Osteoblast (primary cell): ENCODE data around the gene PCSK5. TPM values are rescaled to one million over a fixed set of nuclear protein-coding genes. Genes with fewer than 3 reads are reported as not detected.

Source experiments
- DNase-seq: peaks from one replicate; pipeline ENCODE4 v3.0.0; 2011; ENCODE audit warnings: low spot score, mixed read lengths; ENCODE audit not compliant: insufficient read length; ENCODE audit errors: missing footprints
- H2AFZ ChIP-seq: 2 replicates; pipeline ENCODE4 v1.6.0; 2011; ENCODE audit warnings: mild to moderate bottlenecking, low read length
- H3K27ac ChIP-seq: 2 replicates; pipeline ENCODE4 v1.5.1; 2011; ENCODE audit warnings: mild to moderate bottlenecking, low read depth, low read length, moderate library complexity
- H3K27me3 ChIP-seq: 2 replicates; pipeline ENCODE4 v1.6.0; 2012; ENCODE audit warnings: mild to moderate bottlenecking, control low read depth, inconsistent platforms, low read length, moderate library complexity; ENCODE audit not compliant: insufficient read depth
- H3K36me3 ChIP-seq: 2 replicates; pipeline ENCODE4 v1.5.1; 2011; ENCODE audit warnings: mild to moderate bottlenecking, low read length, control low read depth, moderate library complexity; ENCODE audit not compliant: insufficient read depth
- H3K4me1 ChIP-seq: 2 replicates; pipeline ENCODE4 v1.5.1; 2011; ENCODE audit warnings: mild to moderate bottlenecking, low read length, control low read depth, moderate library complexity; ENCODE audit not compliant: insufficient read depth
- H3K4me2 ChIP-seq: 2 replicates; pipeline ENCODE4 v1.6.0; 2011; ENCODE audit warnings: mild to moderate bottlenecking, low read length; ENCODE audit not compliant: insufficient read depth
- H3K4me3 ChIP-seq: fragments of 200-600 bp; sonication (generic); 3 replicates; pipeline ENCODE4 v1.5.1; 2012; ENCODE audit warnings: mild to moderate bottlenecking, low read length, inconsistent platforms; ENCODE audit not compliant: insufficient read depth
- H3K79me2 ChIP-seq: 2 replicates; pipeline ENCODE4 v1.6.0; 2012; ENCODE audit warnings: mild to moderate bottlenecking, low read length, control low read depth, inconsistent platforms; ENCODE audit not compliant: insufficient read depth
- H3K9me3 ChIP-seq: 2 replicates; pipeline ENCODE4 v1.5.1; 2011; ENCODE audit warnings: low read depth, low read length, control low read depth
- H4K20me1 ChIP-seq: 2 replicates; pipeline ENCODE4 v1.6.0; 2012; ENCODE audit warnings: mild to moderate bottlenecking, low read length, control low read depth; ENCODE audit not compliant: insufficient read depth
- total RNA-seq: library from RNA; depleted of rRNA; stranded (reverse); fragments of >200 nt; gene quantifications from 2 replicates; pipeline ENCODE4 v1.2.3, GENCODE V29; 2012
- TF ChIP-seq, protein P1 (sequence below): IDR thresholded peaks from 2 replicates; pipeline ENCODE4 v1.5.1; 2011; ENCODE audit warnings: mild to moderate bottlenecking, low read depth, low read length, moderate library complexity; ENCODE audit errors: extremely low read depth

Gene PCSK5
- total RNA-seq, 1 donor = 14.5 TPM

DNA sequence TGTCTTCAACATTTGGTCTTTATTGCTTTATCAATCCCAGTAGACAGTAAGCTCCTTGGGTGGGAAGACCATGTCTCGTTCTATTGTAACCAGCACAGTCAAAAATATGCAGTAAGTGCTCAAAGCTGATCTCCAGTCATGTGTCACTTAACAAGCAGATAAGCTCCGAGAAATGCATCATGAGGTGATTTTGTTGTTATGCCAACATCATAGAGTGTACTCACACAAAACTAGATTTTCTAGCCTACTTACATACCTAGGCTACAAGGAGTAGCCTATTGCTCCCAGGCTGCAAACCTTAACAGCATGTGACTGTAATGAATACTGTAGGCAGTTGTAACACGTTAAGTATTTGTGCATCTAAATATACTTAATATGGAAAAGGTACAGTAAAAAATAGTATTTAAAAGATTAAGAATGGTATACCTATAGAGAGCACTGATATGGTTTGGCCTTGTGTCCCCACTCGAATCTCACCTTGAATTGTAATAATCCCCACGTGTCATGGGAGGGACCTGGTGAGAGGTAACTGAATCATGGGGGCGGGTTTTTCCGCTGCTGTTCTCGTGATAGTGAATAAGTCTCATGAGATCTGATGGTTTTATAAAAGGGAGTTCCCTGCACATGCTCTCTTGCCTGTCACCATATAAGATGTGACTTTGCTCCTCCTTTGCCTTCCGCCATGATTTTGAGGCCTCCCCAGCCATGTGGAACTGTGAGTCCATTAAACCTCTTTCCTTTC lies 39.8 kb upstream of the PCSK5 start:
- H3K4me2 ChIP-seq = no peak overlapping the region
- no peaks in the 10 kb centered on the region for H4K20me1 ChIP-seq
- no peaks in the 10 kb centered on the region for H3K4me1 ChIP-seq
- H3K27me3 ChIP-seq = no peaks in the 10 kb centered on the region
- no peaks in the 10 kb centered on the region for H3K79me2 ChIP-seq
- no peak for DNase-seq
- no peak overlapping the region for H3K27ac ChIP-seq
- no peaks in the 10 kb centered on the region for H3K36me3 ChIP-seq
- H2AFZ ChIP-seq = no peak overlapping the region
- no peak overlapping the region for H3K4me3 ChIP-seq
- TF ChIP-seq, protein P1, sequence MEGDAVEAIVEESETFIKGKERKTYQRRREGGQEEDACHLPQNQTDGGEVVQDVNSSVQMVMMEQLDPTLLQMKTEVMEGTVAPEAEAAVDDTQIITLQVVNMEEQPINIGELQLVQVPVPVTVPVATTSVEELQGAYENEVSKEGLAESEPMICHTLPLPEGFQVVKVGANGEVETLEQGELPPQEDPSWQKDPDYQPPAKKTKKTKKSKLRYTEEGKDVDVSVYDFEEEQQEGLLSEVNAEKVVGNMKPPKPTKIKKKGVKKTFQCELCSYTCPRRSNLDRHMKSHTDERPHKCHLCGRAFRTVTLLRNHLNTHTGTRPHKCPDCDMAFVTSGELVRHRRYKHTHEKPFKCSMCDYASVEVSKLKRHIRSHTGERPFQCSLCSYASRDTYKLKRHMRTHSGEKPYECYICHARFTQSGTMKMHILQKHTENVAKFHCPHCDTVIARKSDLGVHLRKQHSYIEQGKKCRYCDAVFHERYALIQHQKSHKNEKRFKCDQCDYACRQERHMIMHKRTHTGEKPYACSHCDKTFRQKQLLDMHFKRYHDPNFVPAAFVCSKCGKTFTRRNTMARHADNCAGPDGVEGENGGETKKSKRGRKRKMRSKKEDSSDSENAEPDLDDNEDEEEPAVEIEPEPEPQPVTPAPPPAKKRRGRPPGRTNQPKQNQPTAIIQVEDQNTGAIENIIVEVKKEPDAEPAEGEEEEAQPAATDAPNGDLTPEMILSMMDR = no peak
- H3K9me3 ChIP-seq = no peaks in the 10 kb centered on the region

DNA sequence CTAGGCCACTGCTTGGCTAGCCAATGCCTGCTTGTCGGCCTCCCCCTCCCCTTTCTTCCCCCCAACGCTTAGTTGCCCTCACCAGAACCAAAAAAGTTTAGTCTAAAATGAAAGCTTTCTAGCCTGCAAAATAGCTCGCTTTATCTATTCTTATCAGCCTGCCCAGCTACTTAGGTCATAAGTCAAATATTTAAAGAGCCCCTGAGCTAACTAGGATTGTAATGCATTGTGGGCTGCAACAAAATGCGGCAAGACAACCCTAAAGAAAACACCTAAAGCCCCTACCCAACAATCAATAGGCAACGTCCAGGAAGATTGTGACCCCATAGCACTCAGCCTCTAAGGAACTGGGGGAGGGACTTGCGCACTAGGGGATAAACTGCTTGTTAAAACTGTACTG lies 38.6 kb upstream of the PCSK5 start:
- H3K4me1 ChIP-seq = no peaks in the 10 kb centered on the region

DNA sequence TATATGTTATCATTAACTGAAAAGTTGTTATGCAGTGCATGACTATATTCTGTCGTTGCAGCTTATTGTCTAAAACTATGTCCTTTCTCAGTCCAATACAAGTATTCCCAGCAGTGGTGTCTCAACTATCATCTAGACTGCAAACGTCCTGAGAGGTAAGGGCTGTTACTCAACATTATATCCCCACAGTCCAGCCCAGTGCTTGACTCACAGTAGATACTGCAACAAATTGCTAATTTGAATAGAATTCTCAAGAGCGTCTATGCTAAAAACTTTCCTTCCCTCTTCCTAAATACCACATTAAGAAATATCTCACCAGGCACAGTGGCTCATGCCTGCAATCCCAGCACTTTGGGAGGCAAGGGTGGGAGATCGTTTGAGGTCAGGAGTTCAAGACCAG lies 37.7 kb upstream of the PCSK5 start:
- Histone ChIP-seq H3K27ac (no peak overlapping the region), H3K4me2 (no peak overlapping the region), H3K27me3 (no peaks in the 10 kb centered on the region), H3K36me3 (no peaks in the 10 kb centered on the region), H2AFZ (no peak overlapping the region), H3K4me3 (no peak overlapping the region), H4K20me1 (no peaks in the 10 kb centered on the region), H3K9me3 (no peaks in the 10 kb centered on the region), H3K4me1 (no peaks in the 10 kb centered on the region), H3K79me2 (no peaks in the 10 kb centered on the region)
- TF ChIP-seq, protein P1 = no peak
- no peak for DNase-seq

More for the DNA sequence above, 38.6 kb upstream of the PCSK5 start:
- Histone ChIP-seq H3K27me3 (no peaks in the 10 kb centered on the region), H3K9me3 (no peaks in the 10 kb centered on the region), H4K20me1 (no peaks in the 10 kb centered on the region), H3K4me2 (no peak overlapping the region), H3K4me3 (no peak overlapping the region), H3K79me2 (no peaks in the 10 kb centered on the region), H2AFZ (no peak overlapping the region), H3K36me3 (no peaks in the 10 kb centered on the region), H3K27ac (no peak overlapping the region)
- TF ChIP-seq, protein P1 = no peak
- no peak for DNase-seq

DNA sequence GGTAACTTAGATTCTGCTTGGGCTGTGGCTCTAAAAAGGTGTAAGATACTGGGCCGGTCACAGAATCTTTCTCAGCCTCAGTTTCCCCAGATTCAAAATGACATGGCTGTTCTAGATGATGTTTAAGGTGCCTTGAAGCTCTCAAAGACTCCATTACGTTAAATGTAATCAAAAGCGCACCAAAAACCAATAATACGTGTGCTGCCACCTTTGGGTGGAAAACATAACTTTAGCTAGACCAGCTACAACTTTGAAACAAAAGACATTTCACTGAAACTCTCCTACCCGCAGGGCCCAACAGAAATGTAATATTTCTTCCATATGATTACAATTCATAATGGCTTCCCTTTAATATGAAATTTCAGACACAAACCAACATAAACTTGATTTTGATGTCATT lies 35.0 kb upstream of the PCSK5 start:
- no peak for DNase-seq
- TF ChIP-seq, protein P1 = peak; percentile 51

More for the DNA sequence above, 35.0 kb upstream of the PCSK5 start:
- Histone ChIP-seq H3K27ac (no peak overlapping the region), H2AFZ (no peak overlapping the region), H3K27me3 (peaks cover 4% of the 10 kb centered on the region), H3K9me3 (no peaks in the 10 kb centered on the region), H3K36me3 (no peaks in the 10 kb centered on the region), H3K4me1 (no peaks in the 10 kb centered on the region), H4K20me1 (no peaks in the 10 kb centered on the region), H3K4me3 (no peak overlapping the region), H3K4me2 (no peak overlapping the region), H3K79me2 (no peaks in the 10 kb centered on the region)
